Neural progenitor cell (in vitro differentiated cells): ENCODE results near the gene ANO2.

Experiments used
- CTCF ChIP-seq: fragments of 200-600 bp; sonication (generic); IDR thresholded peaks from 2 replicates; pipeline ENCODE4 v1.5.1; 2017; ENCODE audit warnings: antibody characterized with exemption, mild to moderate bottlenecking
- EZH2 ChIP-seq: fragments of 200-600 bp; sonication (generic); IDR thresholded peaks from 2 replicates; pipeline ENCODE4 v1.6.1; 2017; ENCODE audit warnings: antibody characterized with exemption, mild to moderate bottlenecking, moderate library complexity
- EZH2phosphoT487 ChIP-seq: fragments of 200-600 bp; sonication (generic); IDR thresholded peaks from 2 replicates; pipeline ENCODE4 v1.6.1; 2017; ENCODE audit warnings: antibody characterized with exemption

DNA sequence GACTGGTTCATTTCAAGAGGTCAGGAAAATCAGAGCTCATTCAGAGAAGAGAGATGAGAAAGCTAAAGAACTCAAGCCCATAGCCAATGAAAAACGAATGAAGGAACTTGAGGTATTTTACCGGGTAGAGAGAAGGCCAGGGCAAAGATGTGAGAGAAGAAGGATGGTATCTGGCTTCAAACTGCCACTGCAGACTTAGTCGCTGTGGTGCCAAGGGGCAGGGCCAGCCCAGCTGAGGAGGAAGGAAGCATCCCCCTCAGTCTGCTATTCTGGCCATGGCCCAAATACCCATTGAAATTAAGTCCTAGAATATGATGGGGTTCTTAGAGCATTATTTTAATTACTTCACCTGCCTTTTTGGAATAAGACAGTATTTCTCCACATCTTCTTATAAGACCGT, 69.2 kb downstream of the ANO2 start:
- TF ChIP-seq CTCF (no peak), EZH2phosphoT487 (no peak), EZH2 (no peak)
